HepG2 (cell line): ENCODE results near the gene USP15. TPM values are rescaled to one million over a fixed set of nuclear protein-coding genes. Genes with fewer than 3 reads are reported as not detected.
"Not testable (repeated sequence)": the region's sequence is repeated elsewhere in the genome, so short reads cannot be mapped to it uniquely, and the experiment has no call there.

Source experiments
- ATAC-seq: fragments of 200-7000 bp; cut with Tn5 transposase; 3 replicates; pipeline ENCODE4 v1.9.1; 2020; ENCODE audit warnings: mild to moderate bottlenecking, moderate library complexity
- BruUV-seq: library from RNA; stranded (reverse); fragments of 400-500 nt; replicated peaks from 2 replicates; lab custom pipeline; 2021; lab: Mats Ljungman, UMichigan
- CTCF ChIA-PET: fragments of 300-600 bp; formaldehyde crosslinking; extraction: SDS; loops from one replicate; lab custom pipeline; 2021; ENCODE audit warnings: low total read pairs, inconsistent platforms, low intra/inter-chr PET ratio; lab: Yijun Ruan, JAX
- POLR2A ChIA-PET: fragments of 350-600 bp; sonication (Branson Sonifier 250); formaldehyde crosslinking; loops from one replicate; lab custom pipeline; 2020; ENCODE audit warnings: antibody characterized with exemption, inconsistent platforms; lab: Yijun Ruan, JAX
- DNase-seq: peaks from one replicate; pipeline ENCODE4 v3.0.0-alpha.2; 2015; ENCODE audit warnings: low spot score
- FAIRE-seq: peaks from 3 replicates; lab custom pipeline; 2011; peaks lifted over from hg19 to GRCh38; lab: Jason Lieb, UNC
- H2AFZ ChIP-seq: one replicate; pipeline ENCODE4 v1.6.1; 2011; ENCODE audit warnings: low read length, inconsistent platforms
- H3K27ac ChIP-seq: fragments of 300-600 bp; 3 replicates; pipeline ENCODE4 v1.8.0; 2011; ENCODE audit warnings: mixed run types, mild to moderate bottlenecking, mixed read lengths, low read length, inconsistent platforms; ENCODE audit not compliant: insufficient read depth; ENCODE audit errors: extremely low read length
- H3K27me3 ChIP-seq, 2 experiments: fragments of 200-600 bp in 1 of 2; 2 replicates in 1 of 2; 3 replicates in 1 of 2; pipeline versions ENCODE4 v1.6.0 to v1.8.0; 2011; ENCODE audit warnings: low read length in 2 of 2, mild to moderate bottlenecking in 2 of 2, moderate library complexity in 2 of 2, inconsistent platforms in 1 of 2; ENCODE audit not compliant: insufficient read depth in 2 of 2, control insufficient read depth in 1 of 2
- H3K36me3 ChIP-seq, 2 experiments: fragments of 200-600 bp in 1 of 2; replicated peaks in 1 of 2; 2 replicates in 1 of 2; 3 replicates in 1 of 2; pipeline versions ENCODE4 v1.5.1 to v1.8.0; 2011; ENCODE audit warnings: low read length in 2 of 2, inconsistent platforms in 1 of 2; ENCODE audit not compliant: insufficient read depth in 2 of 2, control insufficient read depth in 1 of 2
- H3K4me1 ChIP-seq: 2 replicates; pipeline ENCODE4 v1.5.1; 2012; ENCODE audit warnings: low read length, inconsistent platforms; ENCODE audit not compliant: insufficient read depth
- H3K4me2 ChIP-seq: 2 replicates; pipeline ENCODE4 v1.6.0; 2011; ENCODE audit warnings: low read depth, low read length, inconsistent platforms
- H3K4me3 ChIP-seq, 3 experiments: fragments of 200-600 bp in 1 of 3; sonication (generic), shearing (Covaris generic) in 1 of 3; replicated peaks in 1 of 3; 2 replicates each; pipeline ENCODE4 v1.5.1; 2011 to 2016; ENCODE audit warnings: low read length in 3 of 3, inconsistent platforms in 2 of 3, low read depth in 2 of 3, mild to moderate bottlenecking in 2 of 3, control low read depth in 1 of 3, mixed read lengths in 1 of 3; ENCODE audit not compliant: insufficient read depth in 1 of 3
- H3K79me2 ChIP-seq: one replicate; pipeline ENCODE4 v1.6.1; 2011; ENCODE audit warnings: low read length, inconsistent platforms; ENCODE audit not compliant: insufficient read depth
- H3K9ac ChIP-seq: 2 replicates; pipeline ENCODE4 v1.6.0; 2011; ENCODE audit warnings: mild to moderate bottlenecking, low read depth, low read length, inconsistent platforms; ENCODE audit not compliant: insufficient read depth
- H3K9me3 ChIP-seq: 2 replicates; pipeline ENCODE4 v1.5.1; 2012; ENCODE audit warnings: mild to moderate bottlenecking, low read length
- H4K20me1 ChIP-seq: 2 replicates; pipeline ENCODE4 v1.6.0; 2011; ENCODE audit warnings: inconsistent platforms, mild to moderate bottlenecking, low read length, moderate library complexity; ENCODE audit not compliant: insufficient read depth
- CEBPB ChIP-seq: IDR thresholded peaks from 2 replicates; pipeline ENCODE4 v1.6.1; 2011; ENCODE audit warnings: low read depth, low read length, improper control_type of control experiment, borderline replicate concordance
- CEBPG ChIP-seq: IDR thresholded peaks from 2 replicates; pipeline ENCODE4 v1.6.1; 2016
- WGBS: methylation state at CpG from one replicate; pipeline ENCODE4 v1.1.6; 2017; ENCODE audit warnings: low lambda C conversion rate; 5-methylcytosine and 5-hydroxymethylcytosine counted together
- in situ Hi-C: cut with HindIII; loops from 2 replicates; pipeline ENCODE4 v1.10.0; 2017; ENCODE audit warnings: low pct_unique_long_range_greater_than_20kb; ENCODE audit not compliant: extremely low pct_ligation_motif_present
- intact Hi-C: fragments of 100-400 bp; cut with micrococcal nuclease; formaldehyde crosslinking; loops from one replicate; pipeline ENCODE4 v1.10.0; 2022; ENCODE audit not compliant: unreplicated experiment
- polyA plus RNA-seq, 8 experiments: library from polyadenylated mRNA; depleted of rRNA in 3 of 8; stranded (reverse) in 7 of 8; unstranded in 1 of 8; fragments of >200 nt; fragmentation: Illumina TruSeq in 4 of 8; extraction: Trizol in 4 of 8; gene quantifications; 2 replicates each; pipeline versions ENCODE4 v1.2.1 to v1.2.3, GENCODE V29; 2011 to 2016; ENCODE audit warnings: low read depth in 4 of 8, missing spikeins in 1 of 8, mixed read lengths in 1 of 8; ENCODE audit not compliant: insufficient read depth in 1 of 8
- total RNA-seq, 5 experiments: library from RNA; depleted of rRNA; stranded (reverse); fragments of >200 nt; fragmentation: Illumina TruSeq; extraction: Trizol; gene quantifications; 2 replicates each; pipeline ENCODE4 v1.2.3, GENCODE V29; 2016; ENCODE audit warnings: low read depth in 1 of 5

USP15 gene
- total and polyA plus RNA-seq, 2 of the 13 experiments (the other 11 are each of a cell fraction or from before 2014, with no cell fraction given) = 17.3 to 51.7 TPM

- H3K79me2 ChIP-seq = not testable (repeated sequence)
Measured at GRCh38 chr12:62365846-62366245, 105.6 kb downstream of the USP15 start.

GRCh38 chr12:62368430-62369223 is 108.4 kb downstream of the USP15 start:
- WGBS = over 99% methylated on average over 3 of the region's 3 CpGs
- BruUV-seq, H3K4me2 ChIP-seq, H3K4me3 ChIP-seq, FAIRE-seq, H3K9me3 ChIP-seq, H3K79me2 ChIP-seq, H2AFZ ChIP-seq, H3K27me3 ChIP-seq, H3K36me3 ChIP-seq, H4K20me1 ChIP-seq, H3K9ac ChIP-seq, POLR2A ChIA-PET, intact Hi-C loops, CTCF ChIA-PET, H3K27ac ChIP-seq, in situ Hi-C loops, H3K4me1 ChIP-seq, ATAC-seq: not testable (repeated sequence)
- peak; percentile 56 for TF ChIP-seq CEBPG (CRISPR knock-in tag)
- TF ChIP-seq CEBPB = peak; percentile 78
- peak; percentile 1 for DNase-seq

More at GRCh38 chr12:62365846-62366245, 105.6 kb downstream of the USP15 start:
- H3K27me3 ChIP-seq, intact Hi-C loops, POLR2A ChIA-PET, H3K36me3 ChIP-seq, H2AFZ ChIP-seq, H3K4me3 ChIP-seq, DNase-seq, H3K9me3 ChIP-seq, FAIRE-seq, H4K20me1 ChIP-seq, ATAC-seq, BruUV-seq, CTCF ChIA-PET, H3K4me2 ChIP-seq, H3K27ac ChIP-seq, H3K9ac ChIP-seq, in situ Hi-C loops, H3K4me1 ChIP-seq: not testable (repeated sequence)
- WGBS = 100% methylated on average over 1 of the region's 1 CpG
